ENCODE measurements around the gene ISCU. TPM values are rescaled to one million over a fixed set of nuclear protein-coding genes. Genes with fewer than 3 reads are reported as not detected.

Gene ISCU
- total RNA-seq, 4 donors from 2014 or later: 207 to 257 (median 242) TPM

- no peak for DNase-seq (ENCODE audit: extremely low spot score)
- peaks cover 53 to 80% (median 72%) of the 10 kb centered on the region in 4 donors for H3K4me1 ChIP-seq
- H3K36me3 ChIP-seq: peaks cover under 1 to 21% (median 7%) of the 10 kb centered on the region in 4 donors
- no peaks in the 10 kb centered on the region for H3K9me3 ChIP-seq
- no peaks in the 10 kb centered on the region for H3K27me3 ChIP-seq
- TF ChIP-seq POLR2A (IDR thresholded peaks at IDR 0.05; ENCODE audit: low read depth) (no peak), EP300 (IDR thresholded peaks at IDR 0.05) (no peak), CTCF (IDR thresholded peaks at IDR 0.05) (no peak), POLR2AphosphoS5 (IDR thresholded peaks at IDR 0.05) (no peak)
- 81% methylated on average over 14 of the region's 14 CpGs for WGBS
- H3K27ac ChIP-seq (replicated peaks in 1 of 4): no peak overlapping the region
- peak overlapping the region in 2 of 4 donors; percentile 3 to 85 for H3K4me3 ChIP-seq
- intact Hi-C loops (cut with DNase I): no loop called here
Observed at GRCh38 chr12:108559007-108559655, 3.3 kb upstream of the ISCU start.

DNA sequence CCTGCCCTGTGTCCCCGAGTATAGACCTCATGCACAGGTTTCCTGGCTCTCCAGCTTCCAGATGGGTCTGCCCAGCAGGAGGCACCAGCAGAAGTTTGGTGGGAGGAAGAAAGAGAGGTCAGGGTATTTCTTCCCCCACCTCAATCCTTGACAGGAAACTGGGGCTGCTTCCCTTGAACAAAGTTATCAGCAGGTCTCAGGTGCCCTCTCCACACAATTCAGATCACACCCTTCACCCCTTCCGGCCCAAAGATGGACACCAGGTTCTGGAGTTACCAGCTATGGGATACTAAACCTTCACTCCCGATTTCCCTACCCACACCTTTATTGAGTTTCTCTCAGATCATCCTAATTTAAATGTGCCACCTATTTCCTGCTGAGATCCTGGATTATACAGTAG is 2.6 kb upstream of the ISCU start:
- DNase-seq (ENCODE audit: extremely low spot score): no peak
- peaks cover 59 to 82% (median 78%) of the 10 kb centered on the region in 4 donors for H3K4me1 ChIP-seq
- WGBS: 57% methylated on average over 3 of the region's 3 CpGs
- no peak overlapping the region for H3K27ac ChIP-seq (replicated peaks in 1 of 4)
- no peaks in the 10 kb centered on the region for H3K27me3 ChIP-seq
- peaks cover 7 to 28% (median 13%) of the 10 kb centered on the region in 4 donors for H3K36me3 ChIP-seq
- peak overlapping the region; percentile 82 to 93 (median 84) for H3K4me3 ChIP-seq
- intact Hi-C loops (cut with DNase I): loop anchor here (5.0 kb wide), 1 partner anchor 293 kb away; no protein-coding TSS in a partner anchor
- TF ChIP-seq POLR2A (IDR thresholded peaks at IDR 0.05; ENCODE audit: low read depth) (no peak), EP300 (IDR thresholded peaks at IDR 0.05) (no peak), POLR2AphosphoS5 (IDR thresholded peaks at IDR 0.05) (no peak), CTCF (IDR thresholded peaks at IDR 0.05) (no peak)
- H3K9me3 ChIP-seq: no peaks in the 10 kb centered on the region

DNA sequence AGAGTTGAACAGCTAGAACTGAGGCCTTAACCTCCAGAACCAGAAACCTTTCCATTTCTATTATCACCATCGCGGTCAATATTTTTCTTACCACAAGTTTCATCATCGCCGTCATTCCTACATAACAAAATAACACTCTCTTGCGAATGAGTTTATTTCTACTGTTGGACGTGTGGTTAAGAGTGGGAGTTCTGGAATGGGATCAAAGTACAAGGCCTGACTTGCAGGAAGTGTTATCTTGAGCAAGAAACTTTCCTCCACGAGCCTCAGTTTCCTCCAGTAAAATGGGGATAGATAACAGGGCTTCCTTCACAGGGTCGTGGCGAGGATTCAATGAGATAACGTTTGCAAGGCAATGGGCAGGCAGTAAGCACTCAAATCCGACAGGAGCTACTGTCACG is 2.1 kb upstream of the ISCU start:
- peaks cover 56 to 82% (median 79%) of the 10 kb centered on the region in 4 donors for H3K4me1 ChIP-seq
- H3K27me3 ChIP-seq: no peaks in the 10 kb centered on the region
- WGBS: 1% methylated on average over 11 of the region's 12 CpGs
- H3K9me3 ChIP-seq: no peaks in the 10 kb centered on the region
- DNase-seq (ENCODE audit: extremely low spot score): no peak
- peak overlapping the region; percentile 82 to 93 (median 84) for H3K4me3 ChIP-seq
- H3K36me3 ChIP-seq: peaks cover 12 to 33% (median 19%) of the 10 kb centered on the region in 4 donors
- intact Hi-C loops (cut with DNase I): loop anchor here (5.0 kb wide), 1 partner anchor 292 kb away; no protein-coding TSS in a partner anchor
- peak overlapping the region; percentile 93 to 95 (median 95) for H3K27ac ChIP-seq (replicated peaks in 1 of 4)
- TF ChIP-seq EP300 (IDR thresholded peaks at IDR 0.05): no peak
- no peak for TF ChIP-seq CTCF (IDR thresholded peaks at IDR 0.05)
- TF ChIP-seq POLR2A (IDR thresholded peaks at IDR 0.05; ENCODE audit: low read depth): no peak
- TF ChIP-seq POLR2AphosphoS5 (IDR thresholded peaks at IDR 0.05): no peak

- H3K9me3 ChIP-seq: no peaks in the 10 kb centered on the region
- TF ChIP-seq POLR2AphosphoS5 (IDR thresholded peaks at IDR 0.05) (peak; percentile 72 to 77), EP300 (IDR thresholded peaks at IDR 0.05) (no peak), CTCF (IDR thresholded peaks at IDR 0.05) (no peak)
- WGBS: 0% methylated on average over 54 of the region's 57 CpGs
- H3K36me3 ChIP-seq: peaks cover 18 to 33% (median 25%) of the 10 kb centered on the region in 4 donors
- intact Hi-C loops (cut with DNase I): loop anchor here (5.0 kb wide), 1 partner anchor 291 kb away; no protein-coding TSS in a partner anchor
- no peaks in the 10 kb centered on the region for H3K27me3 ChIP-seq
- H3K4me1 ChIP-seq: peaks cover 60 to 82% (median 79%) of the 10 kb centered on the region in 4 donors
- no peak for DNase-seq (ENCODE audit: extremely low spot score)
- H3K4me3 ChIP-seq: peak within 1 kb of the TSS; percentile 82 to 93 (median 84)
- H3K27ac ChIP-seq (replicated peaks in 1 of 4): peak within 1 kb of the TSS; percentile 93 to 95 (median 95)
Observed at GRCh38 chr12:108560752-108561719, 1.4 kb upstream of the ISCU start, which contains the start of gene SART3. Gene SART3 (minus strand): TSS chr12:108561173. CDS start chr12:108561154, 19 bp downstream.

Measured in esophagus muscularis mucosa (tissue), 4 donors.